H9 (cell line): ENCODE measurements around the gene SMYD5. TPM values are rescaled to one million over a fixed set of nuclear protein-coding genes. Genes with fewer than 3 reads are reported as not detected.
"Not testable (repeated sequence)": the region's sequence is repeated elsewhere in the genome, so short reads cannot be mapped to it uniquely, and the experiment has no call there.

ENCODE experiments used
- DNase-seq: peaks from one replicate; pipeline ENCODE4 v3.0.0-alpha.2; 2017
- H2AFZ ChIP-seq: one replicate; pipeline ENCODE4 v1.6.1; 2013; ENCODE audit warnings: mild to moderate bottlenecking, low read length, control low read depth, moderate library complexity
- H2AK5ac ChIP-seq: 2 replicates; pipeline ENCODE4 v1.6.1; 2013; ENCODE audit warnings: low read length, control low read depth, mixed read lengths; ENCODE audit not compliant: insufficient read length
- H2BK120ac ChIP-seq: one replicate; pipeline ENCODE4 v1.6.1; 2013; ENCODE audit warnings: low read depth, mild to moderate bottlenecking, low read length, control low read depth, inconsistent platforms; ENCODE audit not compliant: poor library complexity, severe bottlenecking
- H2BK12ac ChIP-seq: 2 replicates; pipeline ENCODE4 v1.6.1; 2013; ENCODE audit warnings: low read length, control low read depth, mixed read lengths, low read depth; ENCODE audit not compliant: insufficient read length
- H2BK15ac ChIP-seq: 2 replicates; pipeline ENCODE4 v1.6.1; 2013; ENCODE audit warnings: low read depth, low read length, control low read depth
- H2BK20ac ChIP-seq: one replicate; pipeline ENCODE4 v1.6.1; 2013; ENCODE audit warnings: low read depth, mild to moderate bottlenecking, low read length, control low read depth, inconsistent platforms; ENCODE audit not compliant: poor library complexity, severe bottlenecking
- H2BK5ac ChIP-seq: 2 replicates; pipeline ENCODE4 v1.6.1; 2013; ENCODE audit warnings: low read length, control low read depth, mixed read lengths; ENCODE audit not compliant: insufficient read length
- H3K14ac ChIP-seq: 2 replicates; pipeline ENCODE4 v1.6.1; 2013; ENCODE audit warnings: low read length, control low read depth; ENCODE audit not compliant: insufficient read depth
- H3K18ac ChIP-seq: 2 replicates; pipeline ENCODE4 v1.6.1; 2013; ENCODE audit warnings: low read depth, mild to moderate bottlenecking, mixed read lengths, low read length, control low read depth; ENCODE audit not compliant: insufficient read length
- H3K23ac ChIP-seq: 2 replicates; pipeline ENCODE4 v1.6.1; 2013; ENCODE audit warnings: low read length, control low read depth, mixed read lengths, low read depth; ENCODE audit not compliant: insufficient read length
- H3K23me2 ChIP-seq: 2 replicates; pipeline ENCODE4 v1.6.1; 2013; ENCODE audit warnings: low read depth, mild to moderate bottlenecking, mixed read lengths, low read length, control low read depth; ENCODE audit not compliant: insufficient read length, poor library complexity, severe bottlenecking
- H3K27ac ChIP-seq: 2 replicates; pipeline ENCODE4 v1.5.1; 2013; ENCODE audit warnings: low read length, control low read depth, mixed read lengths, low read depth; ENCODE audit not compliant: insufficient read length
- H3K27me3 ChIP-seq: 2 replicates; pipeline ENCODE4 v1.6.1; 2013; ENCODE audit warnings: low read length, control low read depth, inconsistent platforms; ENCODE audit not compliant: insufficient read depth
- H3K4ac ChIP-seq: 2 replicates; pipeline ENCODE4 v1.6.1; 2013; ENCODE audit warnings: low read depth, mild to moderate bottlenecking, control low read depth, inconsistent platforms, low read length, moderate library complexity
- H3K4me1 ChIP-seq: 2 replicates; pipeline ENCODE4 v1.6.1; 2013; ENCODE audit warnings: low read length, control low read depth, inconsistent platforms; ENCODE audit not compliant: insufficient read depth
- H3K4me2 ChIP-seq: 2 replicates; pipeline ENCODE4 v1.6.1; 2013; ENCODE audit warnings: low read length, control low read depth, mixed read lengths; ENCODE audit not compliant: insufficient read length, insufficient read depth
- H3K56ac ChIP-seq: 2 replicates; pipeline ENCODE4 v1.6.1; 2013; ENCODE audit warnings: low read depth, mild to moderate bottlenecking, mixed read lengths, low read length, control low read depth; ENCODE audit not compliant: insufficient read length
- H3K79me1 ChIP-seq: 2 replicates; pipeline ENCODE4 v1.6.1; 2013; ENCODE audit warnings: low read depth, mild to moderate bottlenecking, moderate library complexity, low read length, control low read depth, inconsistent platforms; ENCODE audit not compliant: insufficient read depth, poor library complexity, severe bottlenecking
- H3K79me2 ChIP-seq: 2 replicates; pipeline ENCODE4 v1.6.1; 2013; ENCODE audit warnings: low read length, control low read depth, inconsistent platforms; ENCODE audit not compliant: insufficient read depth
- H3K9ac ChIP-seq: 2 replicates; pipeline ENCODE4 v1.6.1; 2013; ENCODE audit warnings: low read length, control low read depth, mixed read lengths; ENCODE audit not compliant: insufficient read length; ENCODE audit errors: extremely low read depth
- H3K9me3 ChIP-seq: one replicate; pipeline ENCODE4 v1.6.1; 2013; ENCODE audit warnings: low read depth, low read length, inconsistent platforms; ENCODE audit not compliant: control insufficient read depth
- H3T11ph ChIP-seq: one replicate; pipeline ENCODE4 v1.6.1; 2013; ENCODE audit warnings: mild to moderate bottlenecking, low read length, control low read depth, inconsistent platforms
- H4K20me1 ChIP-seq: one replicate; pipeline ENCODE4 v1.6.1; 2013; ENCODE audit not compliant: control insufficient read depth, insufficient read length, insufficient read depth
- H4K5ac ChIP-seq: 2 replicates; pipeline ENCODE4 v1.6.1; 2013; ENCODE audit warnings: low read depth, mild to moderate bottlenecking, mixed read lengths, low read length, control low read depth; ENCODE audit not compliant: insufficient read length
- H4K8ac ChIP-seq: replicated peaks from 2 replicates; pipeline ENCODE4 v1.6.1; 2013; ENCODE audit warnings: low read length, control low read depth, mixed read lengths, low read depth; ENCODE audit not compliant: insufficient read length
- H4K91ac ChIP-seq: 2 replicates; pipeline ENCODE4 v1.6.1; 2013; ENCODE audit warnings: low read depth, mild to moderate bottlenecking, moderate library complexity, mixed read lengths, low read length, control low read depth; ENCODE audit not compliant: insufficient read length
- H3K27ac Mint-ChIP-seq, 3 experiments: 2 replicates in 2 of 3; 3 replicates in 1 of 3; pipeline ENCODE4 v1.8.0; 2020 to 2021; ENCODE audit warnings: mixed read lengths in 3 of 3, mild to moderate bottlenecking in 1 of 3, moderate library complexity in 1 of 3
- H3K27me3 Mint-ChIP-seq: 2 replicates; pipeline ENCODE4 v1.8.0; 2021; ENCODE audit warnings: low read depth, mild to moderate bottlenecking, moderate library complexity, mixed read lengths
- H3K36me3 Mint-ChIP-seq, 3 experiments: 2 replicates in 2 of 3; 3 replicates in 1 of 3; pipeline ENCODE4 v1.8.0; 2020 to 2021; ENCODE audit warnings: low read depth in 3 of 3, mixed read lengths in 3 of 3; ENCODE audit not compliant: insufficient read depth in 1 of 3
- H3K4me1 Mint-ChIP-seq, 2 experiments: 2 replicates each; pipeline ENCODE4 v1.8.0; 2020; ENCODE audit warnings: mixed read lengths in 2 of 2
- H3K4me3 Mint-ChIP-seq, 2 experiments: 2 replicates in 1 of 2; 3 replicates in 1 of 2; pipeline ENCODE4 v1.8.0; 2020 to 2021; ENCODE audit warnings: mild to moderate bottlenecking in 2 of 2, mixed read lengths in 2 of 2, moderate library complexity in 1 of 2
- H3K9me3 Mint-ChIP-seq, 2 experiments: 2 replicates in 1 of 2; 3 replicates in 1 of 2; pipeline ENCODE4 v1.8.0; 2020; ENCODE audit warnings: mild to moderate bottlenecking in 2 of 2, mixed read lengths in 2 of 2, moderate library complexity in 1 of 2
- WGBS: extraction: QIAGEN DNeasy Blood & Tissue Kit; methylation state at CpG from one replicate; pipeline ENCODE4 v1.1.7; 2013; ENCODE audit warnings: missing lambda C conversion rate, low lambda C conversion rate, mixed read lengths; ENCODE audit not compliant: insufficient read length; ENCODE audit errors: extremely low coverage; 5-methylcytosine and 5-hydroxymethylcytosine counted together
- total RNA-seq: library from RNA; stranded (reverse); gene quantifications from 2 replicates; pipeline ENCODE4 v1.2.1, GENCODE V29; 2021

The SMYD5 gene
- total RNA-seq, 1 experiment from 2014 or later = 45.2 TPM

- no CpG with 5 or more reads among the region's 8 CpGs for WGBS
- not testable (repeated sequence) for H4K20me1 ChIP-seq, H3K27ac Mint-ChIP-seq, H3K4me3 Mint-ChIP-seq, H4K8ac ChIP-seq, H3K4me2 ChIP-seq, H3K27me3 ChIP-seq, H3K4me1 ChIP-seq, H3K79me1 ChIP-seq, H3K9ac ChIP-seq, H3K36me3 Mint-ChIP-seq, H3K18ac ChIP-seq, H2AK5ac ChIP-seq, H3K27me3 Mint-ChIP-seq, H3K79me2 ChIP-seq, H4K91ac ChIP-seq, H2BK12ac ChIP-seq, H3K4me1 Mint-ChIP-seq, H3K14ac ChIP-seq, H3K9me3 ChIP-seq, H2BK5ac ChIP-seq, H3K9me3 Mint-ChIP-seq, H2BK120ac ChIP-seq, H2BK15ac ChIP-seq, H3K4ac ChIP-seq, H4K5ac ChIP-seq, H3T11ph ChIP-seq, H3K27ac ChIP-seq, H2AFZ ChIP-seq, DNase-seq, H3K23ac ChIP-seq, H3K56ac ChIP-seq, H3K23me2 ChIP-seq, H2BK20ac ChIP-seq
Measured at GRCh38 chr2:73166813-73167212, 47.2 kb upstream of the SMYD5 start.

- not testable (repeated sequence) for H3K27ac Mint-ChIP-seq, H3K4me1 Mint-ChIP-seq, H2BK5ac ChIP-seq
Measured at GRCh38 chr2:73168348-73168747, 45.7 kb upstream of the SMYD5 start.

More at GRCh38 chr2:73168348-73168747, 45.7 kb upstream of the SMYD5 start:
- not testable (repeated sequence) for H3K23me2 ChIP-seq, H3T11ph ChIP-seq, H3K4me3 Mint-ChIP-seq, H3K79me1 ChIP-seq, H3K36me3 Mint-ChIP-seq, H3K18ac ChIP-seq, DNase-seq, H3K23ac ChIP-seq, H3K9me3 ChIP-seq, H3K9me3 Mint-ChIP-seq, H3K4me2 ChIP-seq, H4K8ac ChIP-seq, H2AFZ ChIP-seq, H2BK12ac ChIP-seq, H3K14ac ChIP-seq, H4K91ac ChIP-seq, H3K56ac ChIP-seq, H2BK120ac ChIP-seq, H3K4me1 ChIP-seq, H2BK20ac ChIP-seq, H3K27ac ChIP-seq, H2AK5ac ChIP-seq, H3K79me2 ChIP-seq, H3K4ac ChIP-seq, H3K27me3 ChIP-seq, H4K5ac ChIP-seq, H2BK15ac ChIP-seq, H4K20me1 ChIP-seq, H3K9ac ChIP-seq
- peaks cover 19% of the 10 kb centered on the region for H3K27me3 Mint-ChIP-seq
